ENCODE data around the gene MTMR2. TPM values are rescaled to one million over a fixed set of nuclear protein-coding genes. Genes with fewer than 3 reads are reported as not detected.
"Not testable (repeated sequence)": the region's sequence is repeated elsewhere in the genome, so short reads cannot be mapped to it uniquely, and the experiment has no call there.

MTMR2 gene
- polyA plus RNA-seq, 6 donors from 2014 or later, result 6.9 to 11.9 (median 10.6) TPM

DNA sequence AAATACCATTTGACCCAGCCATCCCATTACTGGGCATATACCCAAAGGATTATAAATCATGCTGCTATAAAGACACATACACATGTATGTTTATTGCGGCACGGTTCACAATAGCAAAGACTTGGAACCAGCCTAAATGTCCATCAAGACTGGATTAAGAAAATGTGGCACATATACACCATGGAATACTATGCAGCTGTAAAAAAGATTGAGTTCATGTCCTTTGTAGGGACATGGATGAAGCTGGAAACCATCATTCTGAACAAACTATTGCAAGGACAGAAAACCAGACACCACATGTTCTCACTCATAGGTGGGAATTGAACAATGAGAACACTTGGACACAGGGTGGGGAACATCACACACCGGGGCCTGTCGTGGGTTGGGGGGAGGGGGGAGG lies 112.9 kb downstream of the MTMR2 start:
- ATAC-seq (ENCODE audit: low read depth in 2 of 2); H3K4me3 Mint-ChIP-seq; H3K9me3 Mint-ChIP-seq; H3K4me1 Mint-ChIP-seq; DNase-seq; H3K27me3 Mint-ChIP-seq; H3K27ac Mint-ChIP-seq: not testable (repeated sequence)
- peaks cover 0 to 12% of the 10 kb centered on the region in 2 donors for H3K36me3 Mint-ChIP-seq

DNA sequence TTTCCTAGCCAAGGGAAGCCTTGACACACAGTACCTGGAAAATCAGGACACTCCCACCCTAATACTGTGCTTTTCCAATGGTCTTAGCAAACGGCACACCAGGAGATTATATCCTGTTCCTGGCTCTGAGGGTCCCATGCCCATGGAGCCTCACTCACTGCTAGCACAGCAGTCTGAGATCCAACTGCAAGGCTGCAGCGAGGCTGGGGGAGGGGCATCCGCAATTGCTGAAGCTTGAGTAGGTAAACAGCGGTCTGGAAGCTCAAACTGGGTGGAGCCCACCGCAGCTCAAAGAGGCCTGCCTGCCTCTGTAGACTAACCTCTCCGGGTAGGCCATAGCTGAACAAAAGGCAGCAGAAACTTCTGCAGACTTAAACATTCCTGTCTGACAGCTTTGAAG lies 117.4 kb downstream of the MTMR2 start:
- not testable (repeated sequence) for DNase-seq; H3K9me3 Mint-ChIP-seq; H3K36me3 Mint-ChIP-seq; H3K4me1 Mint-ChIP-seq; H3K27me3 Mint-ChIP-seq; ATAC-seq (ENCODE audit: low read depth in 2 of 2)
- H3K27ac Mint-ChIP-seq, result peak overlapping the region in 1 of 6 donors; percentile 41
- H3K4me3 Mint-ChIP-seq, result peak overlapping the region in 1 of 8 donors; percentile 9

DNA sequence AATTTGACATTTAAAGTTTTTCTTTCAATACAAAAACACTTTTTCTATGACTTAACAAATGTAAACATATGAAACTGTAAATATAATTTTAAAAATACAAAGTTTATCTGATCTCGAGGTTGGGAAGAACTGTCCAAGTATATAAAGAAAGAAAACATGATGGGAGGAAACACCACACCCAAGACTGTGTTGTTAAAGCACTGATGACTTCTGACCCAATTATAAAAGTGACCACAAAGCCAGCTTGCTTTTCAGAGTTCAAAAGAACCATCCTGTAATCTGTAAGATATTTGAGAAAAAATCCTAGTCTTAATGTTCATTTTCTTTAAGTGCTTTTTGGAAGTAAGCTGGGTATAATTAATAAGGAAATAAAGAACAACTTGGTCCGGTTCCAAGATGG lies 118.0 kb downstream of the MTMR2 start:
- DNase-seq (no peak), ATAC-seq (ENCODE audit: low read depth in 2 of 2) (no peak)
- no peaks in the 10 kb centered on the region for H3K27me3 Mint-ChIP-seq
- no peak overlapping the region for H3K27ac Mint-ChIP-seq
- H3K9me3 Mint-ChIP-seq, result peaks cover 0 to 5% (median 0%) of the 10 kb centered on the region in 7 donors
- peaks cover 5 to 8% of the 10 kb centered on the region in 2 donors for H3K36me3 Mint-ChIP-seq
- no peak overlapping the region for H3K4me3 Mint-ChIP-seq
- H3K4me1 Mint-ChIP-seq, result no peaks in the 10 kb centered on the region

DNA sequence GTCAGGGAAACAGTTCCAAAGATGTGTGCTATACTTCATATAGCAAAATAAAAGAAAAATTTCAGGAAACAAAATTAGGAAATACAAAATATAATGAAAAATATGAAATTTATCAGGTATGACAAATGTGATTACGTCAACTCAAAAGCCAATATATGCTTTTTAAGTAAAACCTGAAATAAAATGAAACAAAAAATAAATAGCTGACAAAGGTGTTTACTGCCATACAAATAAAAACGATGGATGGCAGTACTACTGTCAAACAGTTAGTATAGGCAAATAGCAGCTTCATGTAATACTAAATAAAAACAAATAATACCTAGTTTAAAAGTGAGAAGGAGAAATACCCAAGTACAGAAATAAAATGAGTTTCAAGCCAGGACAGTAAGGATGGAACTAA lies 119.9 kb downstream of the MTMR2 start:
- Mint-ChIP-seq H3K27ac (no peak overlapping the region), H3K9me3 (no peaks in the 10 kb centered on the region), H3K36me3 (peaks cover 13 to 18% of the 10 kb centered on the region in 2 donors), H3K27me3 (no peaks in the 10 kb centered on the region), H3K4me3 (no peak overlapping the region), H3K4me1 (peaks cover 0 to 5% (median 0%) of the 10 kb centered on the region in 3 donors)
- no peak for DNase-seq
- ATAC-seq (ENCODE audit: low read depth in 2 of 2), result no peak

DNA sequence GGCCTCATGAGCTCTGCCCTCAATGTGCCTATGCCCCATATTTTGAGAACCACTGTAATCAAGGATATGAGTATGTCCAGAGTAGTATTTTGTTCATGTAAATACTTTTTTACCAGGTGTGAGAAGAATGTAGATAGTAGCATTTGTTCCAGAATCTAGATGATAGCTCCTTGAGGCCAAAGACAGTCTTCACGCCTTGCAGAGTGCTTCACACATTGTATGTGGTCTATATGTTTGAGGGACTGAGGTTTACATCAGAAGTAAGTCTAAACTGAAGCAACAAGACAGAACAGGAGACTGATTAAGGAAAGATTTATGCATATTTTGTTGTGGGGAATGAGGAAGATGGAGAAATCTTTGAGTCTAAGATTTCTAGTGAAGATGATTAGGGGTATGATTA lies 121.1 kb downstream of the MTMR2 start:
- Mint-ChIP-seq H3K27me3 (no peaks in the 10 kb centered on the region), H3K9me3 (no peaks in the 10 kb centered on the region), H3K4me3 (no peak overlapping the region), H3K4me1 (peaks cover 0 to 5% (median 0%) of the 10 kb centered on the region in 3 donors), H3K36me3 (peaks cover 13 to 18% of the 10 kb centered on the region in 2 donors), H3K27ac (peak overlapping the region in 1 of 6 donors; percentile 8)
- ATAC-seq (ENCODE audit: low read depth in 2 of 2), result no peak
- DNase-seq, result no peak

DNA sequence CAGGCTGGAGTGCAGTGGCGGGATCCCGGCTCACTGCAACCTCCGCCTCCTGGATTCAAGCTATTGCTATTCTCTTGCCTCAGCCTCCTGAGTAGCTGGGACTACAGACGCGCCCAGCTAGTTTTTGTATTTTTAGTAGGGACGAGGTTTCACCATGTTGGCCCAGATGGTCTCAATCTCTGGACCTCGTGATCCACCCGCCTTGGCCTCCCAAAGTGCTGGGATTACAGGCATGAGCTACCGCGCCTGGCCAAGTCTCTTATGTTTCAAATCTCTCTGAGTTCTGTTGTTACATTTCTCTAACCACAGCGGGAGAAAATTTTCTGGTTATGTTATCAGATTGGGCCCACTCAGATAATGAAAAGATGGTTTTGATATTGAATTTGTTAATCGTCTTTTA lies 123.5 kb downstream of the MTMR2 start:
- H3K36me3 Mint-ChIP-seq, result peaks cover 13 to 18% of the 10 kb centered on the region in 2 donors
- H3K27ac Mint-ChIP-seq, result no peak overlapping the region
- peak overlapping the region in 1 of 8 donors; percentile 29 for H3K4me3 Mint-ChIP-seq
- H3K9me3 Mint-ChIP-seq, result no peaks in the 10 kb centered on the region
- H3K4me1 Mint-ChIP-seq, result peaks cover 4 to 13% (median 5%) of the 10 kb centered on the region in 3 donors
- ATAC-seq (ENCODE audit: low read depth in 2 of 2), result no peak
- H3K27me3 Mint-ChIP-seq, result no peaks in the 10 kb centered on the region
- no peak for DNase-seq

DNA sequence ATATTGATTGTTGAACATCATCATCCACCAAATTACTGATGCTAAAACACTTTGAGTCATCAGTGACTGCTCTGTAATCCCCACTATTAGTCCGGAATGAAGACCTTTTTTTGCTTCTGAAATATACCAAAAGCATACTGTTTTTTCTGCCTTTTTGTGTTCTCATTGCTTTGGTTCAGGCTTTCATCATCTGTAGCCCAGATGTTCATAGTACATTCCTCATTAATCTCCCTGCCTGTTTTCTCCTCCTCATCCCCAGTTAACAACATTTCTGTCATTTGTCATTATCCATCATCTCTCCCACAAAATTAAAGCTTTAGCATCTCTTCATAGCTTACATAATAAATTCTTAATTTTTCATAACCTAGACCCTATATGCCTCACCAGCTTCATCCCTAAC lies 124.4 kb downstream of the MTMR2 start:
- H3K36me3 Mint-ChIP-seq, result peaks cover 13 to 18% of the 10 kb centered on the region in 2 donors
- H3K9me3 Mint-ChIP-seq, result no peaks in the 10 kb centered on the region
- DNase-seq, result no peak
- H3K27ac Mint-ChIP-seq, result peak overlapping the region in 3 of 6 donors; percentile 17 to 49 (median 27)
- H3K4me3 Mint-ChIP-seq, result no peak overlapping the region
- no peaks in the 10 kb centered on the region for H3K27me3 Mint-ChIP-seq
- ATAC-seq (ENCODE audit: low read depth in 2 of 2), result no peak
- H3K4me1 Mint-ChIP-seq, result peaks cover 5 to 17% (median 14%) of the 10 kb centered on the region in 3 donors

DNA sequence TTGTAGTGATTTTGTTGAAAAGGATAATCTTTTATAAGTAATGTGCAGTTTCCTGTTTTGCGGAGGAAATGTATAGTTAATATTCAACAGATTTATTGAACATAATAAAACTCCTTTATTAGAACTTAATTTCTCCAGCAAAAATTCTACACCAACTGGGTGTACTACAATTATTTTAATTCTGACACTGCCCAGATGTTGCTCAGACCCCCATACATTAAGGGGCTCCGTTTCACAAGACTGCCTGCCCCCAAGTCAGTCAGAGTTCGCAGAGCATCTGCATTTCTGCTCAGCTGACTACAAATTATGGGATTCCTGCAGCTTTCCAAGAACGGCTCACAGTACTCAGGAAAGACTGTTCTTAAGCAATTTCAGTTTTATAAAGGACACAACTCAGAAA lies 127.4 kb downstream of the MTMR2 start:
- Mint-ChIP-seq H3K4me1 (peaks cover 20 to 36% (median 33%) of the 10 kb centered on the region in 3 donors), H3K36me3 (peaks cover 9 to 13% of the 10 kb centered on the region in 2 donors), H3K9me3 (no peaks in the 10 kb centered on the region), H3K4me3 (peak overlapping the region in 1 of 8 donors; percentile 44), H3K27me3 (no peaks in the 10 kb centered on the region), H3K27ac (no peak overlapping the region)
- no peak for DNase-seq
- ATAC-seq (ENCODE audit: low read depth in 2 of 2), result no peak

DNA sequence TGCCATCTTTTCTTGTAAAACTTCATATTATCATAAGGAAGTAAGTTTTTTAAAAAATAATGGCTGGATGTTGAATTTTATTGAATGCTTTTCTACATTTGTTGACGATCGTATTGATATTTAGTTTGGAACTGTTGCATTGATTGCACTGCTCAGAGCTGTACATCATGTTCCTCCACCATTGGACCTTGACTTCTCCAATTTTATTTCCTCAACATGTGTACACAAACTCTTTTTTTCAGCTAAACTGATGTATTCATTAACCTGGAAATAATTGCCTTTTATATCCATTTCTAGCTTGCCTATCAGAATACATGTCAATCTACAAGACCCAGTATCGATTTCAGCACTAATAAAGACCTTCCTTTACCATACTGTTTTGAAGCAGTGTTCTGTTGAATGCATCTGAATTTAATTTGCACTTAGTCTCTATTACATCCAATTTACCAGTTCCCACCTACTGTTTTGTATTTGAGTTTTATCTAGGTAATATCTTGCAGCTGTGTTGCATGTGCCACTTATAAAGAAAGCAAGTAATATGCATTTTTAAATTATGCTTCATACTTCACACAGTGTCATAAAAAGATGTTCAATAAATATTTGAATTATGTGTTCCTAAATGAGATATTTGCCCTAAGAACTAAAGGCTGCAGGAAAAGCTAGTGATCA lies 128.1 kb downstream of the MTMR2 start:
- ATAC-seq (ENCODE audit: low read depth in 2 of 2) (no peak), DNase-seq (no peak)
- Mint-ChIP-seq H3K9me3 (no peaks in the 10 kb centered on the region), H3K27me3 (no peaks in the 10 kb centered on the region), H3K4me3 (peak overlapping the region in 1 of 8 donors; percentile 44), H3K36me3 (peaks cover 8 to 10% of the 10 kb centered on the region in 2 donors), H3K4me1 (peaks cover 26 to 44% (median 39%) of the 10 kb centered on the region in 3 donors), H3K27ac (no peak overlapping the region)

DNA sequence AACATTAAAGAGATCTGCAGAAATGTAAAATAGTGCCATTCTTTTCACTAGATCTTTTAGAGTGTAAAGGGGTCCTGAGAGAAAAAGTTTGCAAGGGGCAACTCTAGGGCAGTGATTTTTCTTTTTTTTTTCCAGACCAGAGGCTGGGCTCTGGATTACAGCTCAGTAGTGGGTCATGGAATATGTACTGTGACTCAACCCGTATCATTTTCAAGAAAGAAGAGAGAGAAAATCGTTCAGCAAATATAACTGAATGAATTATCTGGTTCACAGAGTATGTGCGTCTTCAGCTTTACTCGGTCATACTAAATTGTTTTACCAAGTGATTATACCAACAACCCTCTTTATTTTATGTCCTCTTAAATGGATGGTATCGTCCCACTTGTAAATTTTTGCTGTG lies 129.8 kb downstream of the MTMR2 start:
- Mint-ChIP-seq H3K4me1 (peaks cover 28 to 55% (median 35%) of the 10 kb centered on the region in 3 donors), H3K27me3 (no peaks in the 10 kb centered on the region), H3K9me3 (no peaks in the 10 kb centered on the region), H3K4me3 (peak overlapping the region in 1 of 8 donors; percentile 44), H3K27ac (no peak overlapping the region), H3K36me3 (no peaks in the 10 kb centered on the region)
- ATAC-seq (ENCODE audit: low read depth in 2 of 2), result no peak
- no peak for DNase-seq

DNA sequence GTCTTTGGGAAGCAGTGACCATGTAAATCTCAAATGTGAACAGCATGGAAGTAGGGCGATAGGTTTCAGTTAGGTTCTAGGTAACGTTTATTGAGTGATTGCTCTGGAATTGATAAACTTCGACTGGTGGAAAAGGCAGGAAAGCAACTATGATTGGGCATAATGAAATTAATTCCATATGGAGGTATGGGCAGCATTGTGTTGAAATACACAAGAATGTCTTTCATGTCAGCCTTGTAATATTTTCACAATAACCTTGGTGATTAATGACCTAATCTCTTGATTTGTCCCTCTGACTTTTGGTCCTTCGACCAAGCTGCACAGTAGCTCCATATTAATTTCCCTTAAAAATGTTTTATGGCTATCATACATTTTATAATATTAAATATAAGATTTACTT lies 130.8 kb downstream of the MTMR2 start:
- peak overlapping the region in 1 of 8 donors; percentile 64 for H3K4me3 Mint-ChIP-seq
- H3K27ac Mint-ChIP-seq, result no peak overlapping the region

DNA sequence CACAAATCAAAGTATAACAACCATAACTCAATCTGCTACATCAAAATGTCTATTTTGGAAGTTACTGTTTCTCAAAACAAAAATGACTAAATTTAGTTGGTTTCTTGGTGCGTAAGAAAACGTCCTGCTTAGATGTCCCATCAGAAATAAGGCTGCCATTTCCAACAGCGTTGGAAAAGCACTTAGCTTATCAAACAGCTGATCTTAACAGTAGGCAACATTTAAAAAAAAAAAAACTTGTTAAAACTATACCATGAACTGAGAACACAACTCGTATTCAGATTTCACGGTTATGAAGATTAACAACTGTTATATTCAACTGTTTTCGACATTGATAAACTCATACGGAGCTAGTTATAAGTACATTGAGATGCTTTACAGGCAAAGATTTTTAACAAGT lies 131.2 kb downstream of the MTMR2 start:
- no peak overlapping the region for H3K27ac Mint-ChIP-seq
- ATAC-seq (ENCODE audit: low read depth in 2 of 2), result no peak
- peaks cover 35 to 65% (median 40%) of the 10 kb centered on the region in 3 donors for H3K4me1 Mint-ChIP-seq
- H3K4me3 Mint-ChIP-seq, result peak overlapping the region in 1 of 8 donors; percentile 64
- no peaks in the 10 kb centered on the region for H3K27me3 Mint-ChIP-seq
- no peaks in the 10 kb centered on the region for H3K36me3 Mint-ChIP-seq
- H3K9me3 Mint-ChIP-seq, result no peaks in the 10 kb centered on the region
- DNase-seq, result no peak

More for the DNA sequence above, 130.8 kb downstream of the MTMR2 start:
- no peak for DNase-seq
- Mint-ChIP-seq H3K27me3 (no peaks in the 10 kb centered on the region), H3K4me1 (peaks cover 35 to 62% (median 36%) of the 10 kb centered on the region in 3 donors), H3K36me3 (no peaks in the 10 kb centered on the region), H3K9me3 (no peaks in the 10 kb centered on the region)
- ATAC-seq (ENCODE audit: low read depth in 2 of 2), result no peak

DNA sequence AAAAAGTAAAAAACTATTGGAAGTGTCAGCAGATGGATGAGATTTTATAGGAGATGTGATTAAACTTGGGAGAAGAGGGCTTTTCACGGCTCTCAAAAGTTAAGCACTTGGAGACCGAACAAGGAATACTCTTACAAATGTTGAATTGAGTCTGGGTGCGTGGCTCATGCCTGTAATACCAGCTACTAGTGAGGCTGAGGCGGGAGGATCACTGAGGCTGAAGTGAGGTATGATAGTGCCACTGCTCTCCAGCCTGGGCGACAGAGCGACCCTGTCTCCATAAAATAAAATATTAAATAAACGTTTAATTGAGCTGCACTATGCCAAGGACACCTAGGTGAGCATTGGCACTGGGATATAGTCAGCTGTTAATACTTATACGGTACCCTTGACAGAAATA lies 131.7 kb downstream of the MTMR2 start:
- H3K27me3 Mint-ChIP-seq, result no peaks in the 10 kb centered on the region
- peaks cover 31 to 65% (median 44%) of the 10 kb centered on the region in 3 donors for H3K4me1 Mint-ChIP-seq
- no peak for ATAC-seq (ENCODE audit: low read depth in 2 of 2)
- H3K4me3 Mint-ChIP-seq, result peak overlapping the region; percentile 10 to 100 (median 100)
- DNase-seq, result no peak
- H3K27ac Mint-ChIP-seq, result peak overlapping the region in 4 of 6 donors; percentile 14 to 100 (median 50)
- H3K9me3 Mint-ChIP-seq, result no peaks in the 10 kb centered on the region
- H3K36me3 Mint-ChIP-seq, result no peaks in the 10 kb centered on the region

DNA sequence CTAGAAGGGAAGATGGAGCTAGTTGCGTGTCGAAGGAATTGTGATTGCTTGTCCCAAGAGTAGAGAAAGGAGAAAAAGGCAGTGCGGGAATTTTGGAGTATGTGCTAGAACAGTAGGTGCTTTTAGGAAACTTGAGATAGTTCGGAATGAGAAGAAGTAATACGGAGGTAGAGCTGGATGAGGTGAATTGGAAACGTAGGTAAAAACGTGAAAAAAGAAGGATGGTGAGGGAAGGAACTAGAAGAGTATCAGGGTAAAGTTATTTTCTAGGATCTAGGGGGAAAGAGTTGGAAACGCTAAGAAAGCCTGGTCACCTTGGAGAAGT lies 132.2 kb downstream of the MTMR2 start:
- peaks cover 31 to 65% (median 44%) of the 10 kb centered on the region in 3 donors for H3K4me1 Mint-ChIP-seq
- DNase-seq (no peak), ATAC-seq (ENCODE audit: low read depth in 2 of 2) (no peak)
- peak overlapping the region; percentile 97 to 100 (median 100) for H3K4me3 Mint-ChIP-seq
- H3K36me3 Mint-ChIP-seq, result no peaks in the 10 kb centered on the region
- H3K27ac Mint-ChIP-seq, result peak overlapping the region; percentile 14 to 100 (median 41)
- no peaks in the 10 kb centered on the region for H3K9me3 Mint-ChIP-seq
- no peaks in the 10 kb centered on the region for H3K27me3 Mint-ChIP-seq
